Kidney glomerular epithelial cell (primary cell): ENCODE data around the gene EPHX1.

Experiments used
- DNase-seq: peaks from one replicate; lab custom pipeline; 2025; lab: John Stamatoyannopoulos, UW

Gene EPHX1

DNA sequence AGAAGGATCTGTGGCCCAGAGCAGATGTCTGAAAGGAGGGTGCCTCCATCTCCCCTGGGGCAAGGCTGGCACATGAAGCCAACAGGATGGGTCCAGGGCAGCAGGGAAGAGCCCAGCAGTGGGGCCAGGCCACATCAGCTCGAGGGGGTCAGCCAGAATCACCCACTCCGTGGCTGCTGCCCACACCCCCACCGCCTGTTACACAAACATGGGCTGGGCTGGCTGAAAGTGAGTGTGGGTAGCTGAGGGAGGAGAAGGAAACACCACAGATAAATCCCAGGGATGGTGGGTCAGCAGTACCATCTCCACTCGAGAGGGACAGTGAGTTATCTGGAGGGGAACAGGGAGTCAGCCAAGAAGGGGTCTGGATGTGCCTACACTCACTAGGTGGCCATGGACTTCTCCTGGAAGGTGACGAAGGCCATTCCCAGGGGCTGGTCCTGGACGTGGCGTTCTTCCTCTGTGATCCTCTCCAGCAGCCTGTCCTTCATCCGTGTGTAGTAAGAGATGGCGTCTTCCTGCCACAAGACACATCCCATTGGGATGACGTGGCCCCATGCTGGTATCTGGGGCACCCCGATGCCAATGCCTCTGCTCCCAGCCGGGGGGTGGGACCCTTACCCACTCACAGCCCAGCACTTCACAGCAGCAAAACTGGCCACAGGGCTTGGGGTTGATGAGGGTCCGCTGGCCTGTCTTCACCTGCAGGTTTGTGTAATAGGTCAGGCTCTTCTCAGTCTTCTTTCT lies 52.1 kb downstream of the EPHX1 start:
- no peak for DNase-seq

- no peak for DNase-seq
Observed at GRCh38 chr1:225862581-225862950, 52.6 kb downstream of the EPHX1 start.

DNA sequence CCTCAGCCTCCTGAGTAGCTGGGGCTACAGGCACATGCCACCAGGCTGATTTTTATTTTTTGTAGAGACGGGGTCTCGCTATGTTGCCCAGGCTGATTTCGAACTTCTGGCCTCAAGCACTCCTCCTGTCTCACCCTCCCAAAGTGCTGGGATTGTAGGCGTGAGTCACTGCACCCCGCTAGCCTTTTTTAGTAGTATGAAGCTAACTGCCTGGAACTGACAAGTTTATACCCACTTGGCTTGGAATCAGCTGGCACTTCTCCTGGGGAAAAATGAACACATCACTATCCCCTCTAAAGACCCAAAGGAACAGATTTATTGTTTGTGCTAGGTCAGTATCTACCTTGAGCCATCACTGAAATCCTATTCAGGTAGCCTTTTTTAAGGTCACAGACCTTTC lies 53.2 kb downstream of the EPHX1 start:
- no peak for DNase-seq

GRCh38 chr1:225865514-225865913 lies 55.6 kb downstream of the EPHX1 start:
- no peak for DNase-seq

DNA sequence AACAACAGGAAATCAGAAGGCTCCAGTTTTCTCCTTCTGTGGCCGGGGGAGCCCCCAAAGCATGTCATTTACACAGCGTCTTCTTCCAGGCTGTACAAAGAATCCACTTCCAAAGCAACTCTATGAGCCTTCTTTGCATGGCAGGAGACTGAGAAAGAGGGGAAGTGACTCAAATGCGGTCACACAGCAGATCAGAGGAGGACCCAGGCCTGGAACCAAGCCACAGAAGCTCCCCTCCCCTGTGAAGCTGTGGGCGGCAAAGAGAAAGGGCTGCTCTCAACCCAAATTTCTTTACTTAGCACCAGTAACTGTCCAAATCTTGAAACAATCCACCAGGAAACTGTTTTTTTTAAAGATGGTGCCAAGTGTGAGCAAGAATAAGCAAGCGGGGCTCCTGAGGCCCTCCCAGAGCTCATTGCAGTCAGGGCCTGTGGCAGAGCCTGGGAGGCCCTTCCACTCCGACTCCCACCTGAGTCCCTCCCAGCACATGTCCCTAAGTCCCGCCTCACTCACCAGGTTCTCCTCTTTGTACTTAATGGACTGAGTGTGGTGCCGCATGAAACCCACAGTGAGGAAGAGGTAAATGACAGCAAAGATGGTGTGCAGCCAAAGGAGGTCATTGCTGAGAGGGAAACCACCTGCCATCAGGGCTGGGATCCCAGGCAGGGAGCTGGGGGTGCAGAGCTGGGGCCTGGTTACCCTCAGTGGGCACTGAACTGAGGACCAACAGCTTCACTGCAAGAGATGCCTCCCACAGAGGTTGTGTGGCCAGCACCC lies 56.3 kb downstream of the EPHX1 start:
- DNase-seq = no peak

DNA sequence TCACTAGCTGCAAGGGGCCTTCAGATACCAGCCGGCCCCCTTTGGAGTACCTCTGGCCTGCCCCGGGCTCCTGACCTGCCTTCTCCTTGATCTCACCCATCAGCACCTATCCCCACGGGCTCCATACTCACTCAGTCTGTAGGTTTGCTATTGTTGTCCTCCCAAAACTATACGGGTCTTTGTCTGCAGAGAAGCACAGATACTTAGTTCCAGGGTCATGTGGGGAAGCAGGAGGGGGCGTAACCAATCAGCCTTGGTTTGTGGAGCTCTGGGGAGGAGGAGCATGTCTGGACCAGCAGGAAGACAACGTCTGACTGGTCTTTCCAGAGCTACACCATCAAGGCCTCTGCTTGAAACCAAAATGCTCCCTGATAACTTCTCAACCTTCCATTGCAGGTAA lies 57.1 kb downstream of the EPHX1 start:
- DNase-seq = no peak

- DNase-seq = no peak
Observed at GRCh38 chr1:225868631-225869330, 58.9 kb downstream of the EPHX1 start.

DNA sequence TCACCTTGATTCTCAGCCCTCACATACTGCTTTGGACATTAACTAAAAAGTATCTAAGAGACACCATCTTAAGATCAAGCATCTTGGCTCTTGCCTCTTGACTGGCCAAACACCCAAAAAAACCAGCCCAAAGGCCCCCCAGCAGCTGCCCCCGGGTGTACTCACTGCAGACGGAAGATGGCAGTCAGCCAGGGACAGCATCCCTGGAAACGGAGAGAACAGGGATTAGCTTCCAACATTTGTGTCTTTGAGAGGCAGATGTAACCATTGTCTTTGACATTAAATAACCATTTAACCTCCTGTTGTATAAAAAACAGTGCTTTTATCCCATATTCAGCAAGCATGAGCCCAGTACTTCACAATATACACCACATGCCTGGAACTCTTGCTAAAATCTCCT lies 61.0 kb downstream of the EPHX1 start:
- DNase-seq = no peak

DNA sequence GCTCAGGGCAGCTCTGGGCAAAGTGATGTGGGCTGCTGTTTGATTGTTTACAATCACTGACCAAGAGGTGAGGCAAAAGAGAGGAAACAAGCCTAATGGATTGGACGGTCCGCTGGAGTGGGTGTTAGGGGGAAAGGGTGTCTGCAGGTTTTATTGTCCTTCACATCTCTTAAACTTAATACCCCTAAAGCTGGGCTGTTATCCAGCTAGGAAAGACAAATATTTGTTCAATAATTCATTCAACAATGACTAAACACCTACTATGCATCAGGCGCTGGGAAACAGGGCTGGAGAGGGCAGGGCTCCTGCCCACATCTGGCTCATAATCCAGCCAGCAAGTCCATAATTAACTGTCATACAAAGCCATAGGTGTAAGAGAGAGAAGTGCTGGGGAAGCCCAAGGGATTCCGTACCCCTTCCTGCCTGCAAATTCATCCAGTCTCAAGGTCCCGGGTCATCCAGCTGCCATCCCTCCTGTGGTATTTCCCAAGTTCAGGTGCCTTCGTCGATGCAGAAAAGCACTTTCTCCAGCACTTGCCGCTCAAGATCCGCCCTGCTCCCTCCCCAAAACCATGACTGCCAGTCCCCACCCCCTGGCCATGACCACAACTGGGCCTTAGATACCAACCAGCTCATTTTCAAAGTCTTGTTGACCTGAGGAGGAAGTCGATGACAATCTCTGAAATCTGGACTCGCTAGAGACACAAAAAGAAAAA lies 61.6 kb downstream of the EPHX1 start:
- DNase-seq = no peak

- no peak for DNase-seq
Observed at GRCh38 chr1:225872075-225872430, 62.1 kb downstream of the EPHX1 start.

GRCh38 chr1:225873281-225873850 lies 63.4 kb downstream of the EPHX1 start:
- DNase-seq = no peak

GRCh38 chr1:225874431-225874830 lies 64.5 kb downstream of the EPHX1 start:
- no peak for DNase-seq

DNA sequence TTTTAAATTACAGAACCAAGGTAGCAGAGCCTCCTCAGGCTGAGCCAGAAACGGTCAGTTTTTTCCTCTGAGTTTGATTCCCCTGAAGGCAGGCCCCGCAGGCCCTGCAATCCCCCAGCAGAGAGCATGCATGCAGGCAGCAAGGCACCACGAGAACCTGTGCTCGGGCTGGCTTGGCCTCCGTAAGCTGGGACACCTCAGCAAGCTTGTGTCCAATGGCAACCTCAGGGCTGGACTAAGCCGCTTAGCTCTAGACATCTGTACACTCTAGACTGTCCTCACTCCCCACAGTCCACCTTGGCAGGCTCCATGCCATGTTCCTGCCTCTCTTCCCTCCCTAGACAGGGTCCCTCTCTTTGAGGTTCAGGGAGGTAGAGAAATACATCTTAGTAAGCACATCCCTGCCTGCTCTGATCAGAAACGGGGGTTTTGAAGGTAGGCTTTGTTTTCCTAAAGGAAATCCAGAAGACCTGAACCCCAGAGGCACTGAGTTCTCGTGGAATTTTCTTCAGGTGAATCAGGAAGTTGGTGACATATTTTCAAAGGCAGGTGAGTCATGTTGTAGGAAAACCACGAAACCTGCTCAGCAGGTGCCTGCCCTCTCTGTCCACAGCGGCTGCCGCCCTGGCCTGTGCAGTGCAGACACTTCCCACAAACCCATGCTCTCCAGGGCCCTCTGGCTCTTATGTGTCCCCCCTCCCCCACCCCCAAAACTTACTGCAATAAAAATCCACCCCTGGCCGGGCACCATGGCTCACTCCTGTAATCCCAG lies 65.3 kb downstream of the EPHX1 start:
- peak; percentile 29 for DNase-seq

- no peak for DNase-seq
Observed at GRCh38 chr1:225876900-225877510, 67.1 kb downstream of the EPHX1 start.

- no peak for DNase-seq
Observed at GRCh38 chr1:225877580-225877979, 67.7 kb downstream of the EPHX1 start.

GRCh38 chr1:225878282-225878681 lies 68.4 kb downstream of the EPHX1 start:
- DNase-seq = no peak

GRCh38 chr1:225879521-225880221 lies 69.7 kb downstream of the EPHX1 start:
- DNase-seq = no peak

DNA sequence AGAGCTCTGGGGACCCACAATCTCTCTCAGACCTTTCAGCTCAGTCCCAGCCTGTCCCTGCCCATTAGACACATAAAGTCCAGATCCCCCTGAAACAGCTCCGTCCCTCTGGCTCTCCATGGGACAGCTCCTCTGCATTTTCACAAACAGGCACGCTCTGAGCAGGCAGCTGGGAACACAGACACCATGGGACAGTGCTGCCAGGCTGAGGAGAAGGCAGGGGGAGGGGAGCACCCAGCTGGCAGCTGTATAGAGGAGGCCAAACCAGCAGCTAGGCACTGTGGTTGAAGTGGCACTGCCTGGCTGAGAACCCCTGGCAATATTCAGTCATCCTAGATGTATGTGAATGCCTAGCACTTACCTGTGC lies 70.3 kb downstream of the EPHX1 start:
- DNase-seq = no peak

DNA sequence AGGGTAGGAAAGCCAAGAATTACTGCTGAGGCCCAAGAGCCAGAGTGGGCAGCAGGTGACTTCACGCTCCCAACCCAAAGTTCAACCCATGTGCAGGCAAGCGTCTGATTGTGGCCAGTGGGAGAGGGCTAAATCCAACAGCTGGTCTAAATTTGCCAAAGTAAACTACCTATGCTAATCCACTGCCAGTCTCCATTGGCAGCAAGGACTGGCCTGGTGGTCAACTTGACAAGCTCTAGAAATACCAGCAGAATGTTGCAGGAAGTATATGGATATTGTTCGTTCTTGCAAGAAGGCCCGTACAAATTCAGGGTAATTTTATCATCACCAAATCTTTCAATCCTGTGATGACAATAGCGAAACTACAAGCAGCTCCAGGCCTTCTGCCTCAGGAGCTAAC lies 70.7 kb downstream of the EPHX1 start:
- no peak for DNase-seq
